Measurements from ENCODE around the gene CDCA5. TPM values are rescaled to one million over a fixed set of nuclear protein-coding genes. Genes with fewer than 3 reads are reported as not detected.

CDCA5 gene
- polyA plus RNA-seq, 1 donor, result 11.3 TPM

DNA sequence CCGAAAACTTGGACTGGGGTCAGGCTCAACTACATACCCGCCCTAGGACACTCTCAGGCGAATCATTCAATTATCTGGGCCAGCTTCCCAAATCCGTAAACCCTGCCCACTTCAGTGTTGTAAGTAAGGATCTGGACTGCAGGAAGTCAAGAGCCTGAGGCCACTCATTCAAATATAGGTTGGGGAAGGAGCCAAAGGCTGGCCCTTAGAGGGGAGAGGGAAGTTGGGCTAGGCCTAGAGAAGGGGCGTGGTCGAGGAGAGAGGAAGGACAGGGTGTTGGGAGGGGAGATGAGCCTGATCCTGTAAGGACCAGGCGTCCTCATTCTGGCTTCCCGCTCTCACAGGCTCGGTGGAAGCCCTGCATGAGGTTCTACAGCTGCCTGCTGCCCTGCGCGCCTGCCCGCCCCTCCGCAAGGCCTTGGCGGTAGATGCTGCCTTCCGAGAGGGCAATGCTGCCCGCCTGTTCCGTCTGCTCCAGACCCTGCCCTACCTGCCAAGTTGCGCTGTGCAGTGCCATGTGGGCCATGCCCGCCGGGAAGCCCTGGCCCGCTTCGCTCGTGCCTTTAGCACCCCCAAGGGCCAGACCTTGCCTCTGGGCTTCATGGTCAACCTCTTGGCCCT, 39.8 kb downstream of the CDCA5 start:
- WGBS (ENCODE audit: insufficient coverage, low lambda C conversion rate), result no CpG with 5 or more reads among the region's 23 CpGs
- peaks cover 4% of the 10 kb centered on the region for H3K27me3 ChIP-seq (ENCODE audit: control insufficient read depth, insufficient read depth, low read length)
- H3K9me3 ChIP-seq (ENCODE audit: control insufficient read depth, low read depth, low read length), result no peaks in the 10 kb centered on the region
- DNase-seq, result no peak
- H3K36me3 ChIP-seq (ENCODE audit: control insufficient read depth, insufficient read depth, low read length), result peaks cover 28% of the 10 kb centered on the region
- H3K27ac ChIP-seq (ENCODE audit: low read length), result no peak overlapping the region
- H3K4me3 ChIP-seq (ENCODE audit: low read length), result no peak overlapping the region
- H3K4me1 ChIP-seq (ENCODE audit: control insufficient read depth, insufficient read depth, low read length), result peaks cover 19% of the 10 kb centered on the region

- no peaks in the 10 kb centered on the region for H3K27me3 ChIP-seq (ENCODE audit: control insufficient read depth, insufficient read depth, low read length)
- DNase-seq, result no peak
- no peaks in the 10 kb centered on the region for H3K9me3 ChIP-seq (ENCODE audit: control insufficient read depth, low read depth, low read length)
- peaks cover 14% of the 10 kb centered on the region for H3K4me1 ChIP-seq (ENCODE audit: control insufficient read depth, insufficient read depth, low read length)
- no peak overlapping the region for H3K4me3 ChIP-seq (ENCODE audit: low read length)
- H3K36me3 ChIP-seq (ENCODE audit: control insufficient read depth, insufficient read depth, low read length), result peaks cover 37% of the 10 kb centered on the region
- WGBS (ENCODE audit: insufficient coverage, low lambda C conversion rate), result no CpG with 5 or more reads among the region's 6 CpGs
- no peak overlapping the region for H3K27ac ChIP-seq (ENCODE audit: low read length)
These were observed 40.9 kb downstream of the CDCA5 start for GRCh38 chr11:65042891-65043290.

GRCh38 chr11:65040847-65041622, 42.8 kb downstream of the CDCA5 start, which contains the start of gene SAC3D1:
Gene SAC3D1, plus strand, starts transcription at chr11:65041210. Its CDS starts 83 bp downstream, at chr11:65041293.
- Histone ChIP-seq H3K27me3 (ENCODE audit: control insufficient read depth, insufficient read depth, low read length) (no peaks in the 10 kb centered on the region), H3K4me1 (ENCODE audit: control insufficient read depth, insufficient read depth, low read length) (peaks cover 13% of the 10 kb centered on the region), H3K4me3 (ENCODE audit: low read length) (peak within 1 kb of the TSS; percentile 73), H3K27ac (ENCODE audit: low read length) (peak within 1 kb of the TSS; percentile 95), H3K9me3 (ENCODE audit: control insufficient read depth, low read depth, low read length) (no peaks in the 10 kb centered on the region), H3K36me3 (ENCODE audit: control insufficient read depth, insufficient read depth, low read length) (peaks cover 51% of the 10 kb centered on the region)
- no CpG with 5 or more reads among the region's 91 CpGs for WGBS (ENCODE audit: insufficient coverage, low lambda C conversion rate)
- DNase-seq, result peak; percentile 90 to 96

DNA sequence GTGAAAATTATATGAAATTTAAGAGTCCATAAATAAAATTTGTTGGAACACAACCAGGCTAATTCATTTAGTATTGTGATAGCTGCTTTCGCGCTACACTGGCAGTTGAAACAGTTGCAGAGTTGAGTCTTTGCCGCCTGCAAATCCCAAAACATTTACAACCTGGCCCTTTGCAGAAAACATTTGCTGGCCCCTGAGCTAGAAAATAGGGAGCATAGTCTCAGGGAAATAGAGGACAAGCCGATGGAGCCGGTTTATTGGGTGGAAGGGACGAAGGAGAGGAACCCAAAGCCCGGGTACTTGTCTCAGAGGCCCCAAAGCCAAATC, 43.4 kb downstream of the CDCA5 start:
- Histone ChIP-seq H3K27ac (ENCODE audit: low read length) (peak overlapping the region; percentile 95), H3K4me1 (ENCODE audit: control insufficient read depth, insufficient read depth, low read length) (peaks cover 13% of the 10 kb centered on the region), H3K27me3 (ENCODE audit: control insufficient read depth, insufficient read depth, low read length) (no peaks in the 10 kb centered on the region), H3K9me3 (ENCODE audit: control insufficient read depth, low read depth, low read length) (no peaks in the 10 kb centered on the region), H3K4me3 (ENCODE audit: low read length) (peak overlapping the region; percentile 73), H3K36me3 (ENCODE audit: control insufficient read depth, insufficient read depth, low read length) (peaks cover 52% of the 10 kb centered on the region)
- DNase-seq, result no peak
- WGBS (ENCODE audit: insufficient coverage, low lambda C conversion rate), result no CpG with 5 or more reads among the region's 7 CpGs

DNA sequence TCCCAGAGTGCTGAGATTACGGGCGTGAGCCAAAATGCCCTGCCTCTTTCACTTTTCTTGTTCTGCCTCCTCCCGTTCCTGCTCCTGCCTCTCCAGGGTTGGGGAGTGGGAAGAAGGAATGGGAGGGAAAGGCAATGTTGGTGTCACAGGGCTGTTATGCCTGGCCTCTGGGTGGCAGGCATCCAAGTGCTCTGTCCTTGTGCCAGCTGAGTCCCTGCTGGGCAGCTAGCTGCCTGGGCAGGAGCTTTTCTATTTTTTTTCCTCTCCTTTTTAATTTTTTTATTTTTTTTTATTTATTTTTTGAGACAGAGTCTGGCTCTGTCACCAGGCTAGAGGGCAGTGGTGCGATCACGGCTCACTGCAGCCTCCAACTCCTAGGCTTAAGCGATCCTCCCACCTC, 46.9 kb downstream of the CDCA5 start:
- peaks cover 3% of the 10 kb centered on the region for H3K4me1 ChIP-seq (ENCODE audit: control insufficient read depth, insufficient read depth, low read length)
- WGBS (ENCODE audit: insufficient coverage, low lambda C conversion rate), result 100% methylated on average over 2 of the region's 6 CpGs
- H3K4me3 ChIP-seq (ENCODE audit: low read length), result no peak overlapping the region
- no peak for DNase-seq
- H3K27me3 ChIP-seq (ENCODE audit: control insufficient read depth, insufficient read depth, low read length), result no peaks in the 10 kb centered on the region
- H3K36me3 ChIP-seq (ENCODE audit: control insufficient read depth, insufficient read depth, low read length), result peaks cover 59% of the 10 kb centered on the region
- H3K9me3 ChIP-seq (ENCODE audit: control insufficient read depth, low read depth, low read length), result no peaks in the 10 kb centered on the region
- no peak overlapping the region for H3K27ac ChIP-seq (ENCODE audit: low read length)

GRCh38 chr11:65035579-65035978, 48.3 kb downstream of the CDCA5 start:
- Histone ChIP-seq H3K9me3 (ENCODE audit: control insufficient read depth, low read depth, low read length) (no peaks in the 10 kb centered on the region), H3K27ac (ENCODE audit: low read length) (no peak overlapping the region), H3K36me3 (ENCODE audit: control insufficient read depth, insufficient read depth, low read length) (peaks cover 67% of the 10 kb centered on the region), H3K27me3 (ENCODE audit: control insufficient read depth, insufficient read depth, low read length) (no peaks in the 10 kb centered on the region), H3K4me3 (ENCODE audit: low read length) (no peak overlapping the region), H3K4me1 (ENCODE audit: control insufficient read depth, insufficient read depth, low read length) (no peaks in the 10 kb centered on the region)
- DNase-seq, result no peak
- WGBS (ENCODE audit: insufficient coverage, low lambda C conversion rate), result no CpG with 5 or more reads among the region's 11 CpGs

GRCh38 chr11:65034423-65034822, 49.4 kb downstream of the CDCA5 start:
- peaks cover 63% of the 10 kb centered on the region for H3K36me3 ChIP-seq (ENCODE audit: control insufficient read depth, insufficient read depth, low read length)

GRCh38 chr11:65032216-65032615, 51.6 kb downstream of the CDCA5 start:
- Histone ChIP-seq H3K27ac (ENCODE audit: low read length) (no peak overlapping the region), H3K9me3 (ENCODE audit: control insufficient read depth, low read depth, low read length) (no peaks in the 10 kb centered on the region), H3K4me1 (ENCODE audit: control insufficient read depth, insufficient read depth, low read length) (no peaks in the 10 kb centered on the region), H3K4me3 (ENCODE audit: low read length) (no peak overlapping the region), H3K36me3 (ENCODE audit: control insufficient read depth, insufficient read depth, low read length) (peaks cover 46% of the 10 kb centered on the region), H3K27me3 (ENCODE audit: control insufficient read depth, insufficient read depth, low read length) (no peaks in the 10 kb centered on the region)
- no CpG with 5 or more reads among the region's 13 CpGs for WGBS (ENCODE audit: insufficient coverage, low lambda C conversion rate)
- no peak for DNase-seq

More at GRCh38 chr11:65034423-65034822, 49.4 kb downstream of the CDCA5 start:
- Histone ChIP-seq H3K4me3 (ENCODE audit: low read length) (no peak overlapping the region), H3K27me3 (ENCODE audit: control insufficient read depth, insufficient read depth, low read length) (no peaks in the 10 kb centered on the region), H3K4me1 (ENCODE audit: control insufficient read depth, insufficient read depth, low read length) (no peaks in the 10 kb centered on the region), H3K9me3 (ENCODE audit: control insufficient read depth, low read depth, low read length) (no peaks in the 10 kb centered on the region), H3K27ac (ENCODE audit: low read length) (no peak overlapping the region)
- no CpG with 5 or more reads among the region's 2 CpGs for WGBS (ENCODE audit: insufficient coverage, low lambda C conversion rate)
- no peak for DNase-seq

Other genes starting within 250 kb of the CDCA5 start
- gene CDC42BPG, start 239.4 kb downstream of the CDCA5 start, polyA plus RNA-seq, result 5.5 TPM
- 94.8 TPM for gene EHD1, start 205.4 kb downstream of the CDCA5 start, polyA plus RNA-seq
- gene ATG2A, start 166.8 kb downstream of the CDCA5 start, polyA plus RNA-seq, result 18.4 TPM
- gene PPP2R5B, start 159.4 kb downstream of the CDCA5 start, polyA plus RNA-seq, result 11.6 TPM
- 0.24 TPM for gene GPHA2, start 148.1 kb downstream of the CDCA5 start, polyA plus RNA-seq
- 0.09 TPM for gene MAJIN, start 111.9 kb downstream of the CDCA5 start, polyA plus RNA-seq
- 15.7 TPM for gene BATF2, start 87.1 kb downstream of the CDCA5 start, polyA plus RNA-seq
- gene ARL2, start 69.9 kb downstream of the CDCA5 start, polyA plus RNA-seq, result 83.3 TPM
- gene SNX15, start 56.6 kb downstream of the CDCA5 start, polyA plus RNA-seq, result 37.7 TPM
- 8.9 TPM for gene SAC3D1, start 42.8 kb downstream of the CDCA5 start, polyA plus RNA-seq
- 8.9 TPM for gene NAALADL1, start 25.5 kb downstream of the CDCA5 start, polyA plus RNA-seq
- 35.8 TPM for gene ZFPL1, start 182 bp upstream of the CDCA5 start, polyA plus RNA-seq
- 102 TPM for gene VPS51, start 12.2 kb upstream of the CDCA5 start, polyA plus RNA-seq
- 56.4 TPM for gene TM7SF2, start 27.8 kb upstream of the CDCA5 start, polyA plus RNA-seq
- gene ZNHIT2, start 33.7 kb upstream of the CDCA5 start, polyA plus RNA-seq, result 6.4 TPM
- gene FAU, start 38.1 kb upstream of the CDCA5 start, polyA plus RNA-seq, result 1,012 TPM
- 35.1 TPM for gene MRPL49, start 38.3 kb upstream of the CDCA5 start, polyA plus RNA-seq
- gene SYVN1, start 50.5 kb upstream of the CDCA5 start, polyA plus RNA-seq, result 37.9 TPM
- not detected for gene SPDYC, start 86.2 kb upstream of the CDCA5 start, polyA plus RNA-seq
- 106 TPM for gene CAPN1, start 97.9 kb upstream of the CDCA5 start, polyA plus RNA-seq
- gene POLA2, start 177.9 kb upstream of the CDCA5 start, polyA plus RNA-seq, result 13.6 TPM
- gene CDC42EP2, start 230.8 kb upstream of the CDCA5 start, polyA plus RNA-seq, result 10.5 TPM
- gene DPF2, start 249.8 kb upstream of the CDCA5 start, polyA plus RNA-seq, result 48.9 TPM